HG02885 (cell line): ENCODE measurements around the gene MCM8.

Experiments used
- ATAC-seq: cut with Tn5 transposase; IDR thresholded peaks from one replicate; pipeline ENCODE4 v1.9.1; 2021; ENCODE audit warnings: mild to moderate bottlenecking; ENCODE audit not compliant: unreplicated experiment, poor library complexity

The MCM8 gene

DNA sequence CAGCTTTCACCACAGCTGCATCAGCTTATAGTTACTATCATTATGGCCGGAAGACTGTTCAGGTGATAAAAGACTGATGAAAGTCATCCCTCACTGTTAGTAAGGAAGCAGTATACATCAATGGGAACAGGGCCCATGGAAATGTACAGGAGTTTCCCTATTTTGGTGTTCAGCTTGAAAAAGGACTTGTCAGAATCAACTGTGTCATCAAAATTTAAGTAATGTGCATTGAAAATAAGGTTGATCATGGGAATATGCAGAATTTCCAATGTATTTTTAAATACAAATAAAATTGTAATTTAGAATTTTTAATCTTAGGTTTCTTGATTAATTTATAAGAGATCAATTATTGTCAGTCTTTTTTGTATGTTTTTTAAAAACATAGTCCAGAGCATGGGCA is 86.6 kb downstream of the MCM8 start:
- ATAC-seq: no peak

DNA sequence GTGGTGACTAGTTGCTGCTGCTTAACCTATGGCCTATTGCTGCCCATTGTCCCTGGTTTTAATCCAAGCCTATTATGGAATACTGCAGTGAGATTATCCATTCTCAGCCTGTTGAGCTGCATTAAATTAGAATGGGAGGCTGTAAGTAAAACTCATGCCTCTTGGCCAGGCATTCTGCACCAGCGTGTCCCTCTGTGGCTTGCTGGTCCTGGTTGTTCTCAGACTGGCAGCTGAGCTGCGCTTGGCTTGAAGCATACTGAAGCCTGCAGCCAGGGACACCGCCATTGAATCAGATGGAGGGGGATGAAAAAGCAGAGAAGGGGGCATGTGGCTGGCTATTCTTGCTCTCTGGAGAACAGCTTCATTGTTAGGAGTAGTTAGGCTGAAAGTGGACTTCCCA is 87.8 kb downstream of the MCM8 start:
- ATAC-seq: no peak

DNA sequence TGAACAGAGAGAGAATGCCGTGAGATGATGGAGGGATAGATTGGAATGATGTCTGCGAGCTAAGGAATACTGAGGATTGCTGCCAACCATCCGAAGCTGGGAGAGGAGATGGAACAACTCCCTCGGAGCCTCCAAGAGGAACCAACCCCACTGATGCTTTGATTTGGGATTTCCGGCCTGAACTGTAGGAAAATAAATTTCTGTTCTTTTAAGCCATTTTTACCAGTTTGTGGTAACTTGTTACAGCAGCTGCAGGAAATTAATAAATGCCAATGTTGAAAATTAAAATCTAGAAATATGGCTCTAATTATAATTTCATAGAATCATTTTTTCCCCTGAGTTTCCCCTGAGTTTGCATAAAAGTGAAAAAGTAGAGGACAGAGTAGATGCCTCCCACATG is 89.3 kb downstream of the MCM8 start:
- no peak for ATAC-seq

DNA sequence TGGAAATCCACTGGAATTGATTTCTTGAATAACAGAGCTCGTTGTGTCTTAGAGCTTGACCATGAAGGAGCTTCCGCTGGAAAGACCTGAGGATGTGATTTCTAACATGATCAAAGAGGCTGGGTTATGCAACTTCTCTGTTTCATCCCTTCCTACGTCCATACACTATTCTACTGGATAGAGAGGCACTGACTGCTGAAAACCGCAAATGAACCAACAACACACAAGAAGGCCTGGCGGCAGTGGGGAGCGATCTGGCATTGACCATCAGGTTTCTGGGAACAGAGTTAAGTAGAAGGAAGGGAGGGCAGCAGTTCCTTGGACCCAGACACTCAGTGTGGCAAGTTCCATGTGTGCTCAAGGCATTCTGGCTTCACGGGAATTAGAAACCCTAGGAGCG is 90.1 kb downstream of the MCM8 start:
- ATAC-seq: no peak

DNA sequence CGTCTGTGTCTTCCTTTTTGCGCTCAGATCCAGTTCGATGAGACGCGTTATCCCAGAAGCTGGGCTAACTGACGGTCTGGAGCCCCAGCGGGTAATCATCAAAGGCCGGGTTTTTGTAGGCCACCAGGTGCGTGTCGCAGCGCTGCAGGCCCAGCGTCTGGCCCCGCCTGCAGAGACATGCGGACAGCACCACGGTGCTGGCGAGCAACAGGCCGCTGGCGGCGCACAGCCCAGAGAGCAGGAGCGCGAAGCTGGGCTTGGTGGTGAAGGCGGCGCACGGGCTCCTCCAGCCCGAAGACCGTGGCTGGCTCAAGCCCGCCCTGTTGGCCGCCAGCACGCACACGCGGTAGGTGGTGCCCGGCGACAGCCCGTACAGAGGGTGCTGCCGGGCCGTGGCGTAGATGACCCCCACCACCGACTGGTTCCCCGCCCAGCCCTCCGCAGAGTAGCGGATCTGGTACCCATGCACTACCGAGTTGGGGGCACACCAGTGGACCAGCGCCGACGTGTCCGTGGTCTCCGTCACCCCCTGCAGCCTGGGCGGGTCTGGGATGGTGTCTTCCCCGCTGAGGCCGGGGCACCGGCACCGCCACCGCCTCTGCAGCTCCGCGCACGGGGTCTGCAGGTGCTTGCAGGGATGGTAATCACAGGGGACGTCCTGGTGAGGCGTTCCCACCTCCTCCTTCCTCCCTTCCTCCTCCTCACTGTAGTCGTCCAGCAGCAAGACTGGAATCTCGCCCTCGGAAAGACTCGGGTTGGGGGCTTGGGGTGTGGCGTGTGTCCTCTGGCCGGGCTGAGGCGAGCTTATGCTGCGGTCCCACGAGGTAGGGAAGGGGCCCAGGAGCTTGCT is 90.7 kb downstream of the MCM8 start:
- ATAC-seq: no peak

DNA sequence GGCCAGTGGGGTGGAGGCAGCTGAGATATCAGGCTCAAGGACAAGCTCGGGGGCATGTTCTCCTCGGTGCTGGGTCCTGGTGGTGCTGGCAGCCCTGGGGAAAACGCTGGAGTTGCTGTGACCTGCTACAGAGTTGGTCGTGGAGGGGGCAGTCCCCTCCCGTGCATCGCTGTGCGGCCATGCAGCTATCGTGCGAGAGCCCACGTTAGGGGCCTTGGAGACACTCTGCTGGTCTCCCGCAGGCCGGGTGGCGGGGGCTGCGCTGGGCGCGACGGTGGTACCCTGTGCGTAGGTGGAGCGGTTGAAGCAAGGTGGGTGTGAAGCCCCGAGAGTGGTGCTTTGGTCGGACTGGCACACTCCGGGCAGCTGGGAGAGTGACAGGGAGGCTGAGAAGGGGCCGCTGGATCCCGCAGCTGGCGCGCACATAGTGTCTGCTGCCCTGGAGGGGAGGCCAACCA is 91.4 kb downstream of the MCM8 start:
- no peak for ATAC-seq

DNA sequence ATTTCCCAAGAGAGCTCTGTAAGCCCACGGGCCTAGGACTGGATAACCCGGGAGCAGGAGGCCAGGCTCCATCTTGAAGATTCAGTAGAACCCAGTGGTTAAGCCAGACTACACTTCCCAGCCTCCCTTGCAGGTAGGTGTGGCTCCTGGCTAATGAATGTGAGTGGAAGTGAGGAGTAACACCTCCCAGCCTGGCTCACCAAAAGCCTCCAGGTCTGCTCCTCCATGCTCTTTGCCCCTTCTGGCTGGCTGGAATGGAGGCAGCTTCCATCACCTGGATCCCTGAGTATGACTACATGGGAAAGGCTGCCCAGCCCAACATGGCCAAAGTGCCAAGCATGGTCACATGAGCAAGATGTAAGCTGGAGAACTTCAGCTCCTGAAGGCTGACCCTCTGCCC is 93.7 kb downstream of the MCM8 start:
- no peak for ATAC-seq

DNA sequence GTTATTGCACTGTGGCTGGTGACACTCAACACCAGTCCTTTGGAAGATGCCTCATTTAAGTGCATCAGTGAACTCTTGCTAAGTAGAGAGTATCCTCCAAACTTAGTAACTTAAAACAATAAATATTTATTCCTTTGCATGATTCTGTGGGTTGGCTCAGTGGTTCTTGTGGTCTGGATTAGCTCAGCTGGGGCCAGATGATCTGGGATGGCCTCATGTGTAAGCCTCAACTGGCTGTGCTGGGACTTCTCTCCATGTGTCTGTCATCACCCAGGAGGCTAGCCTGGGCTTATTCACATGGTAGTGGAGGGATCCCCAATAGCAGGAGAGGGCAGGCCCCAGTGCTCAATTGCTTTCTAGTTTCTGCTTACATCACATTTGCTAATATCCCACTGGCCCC is 95.1 kb downstream of the MCM8 start:
- no peak for ATAC-seq

DNA sequence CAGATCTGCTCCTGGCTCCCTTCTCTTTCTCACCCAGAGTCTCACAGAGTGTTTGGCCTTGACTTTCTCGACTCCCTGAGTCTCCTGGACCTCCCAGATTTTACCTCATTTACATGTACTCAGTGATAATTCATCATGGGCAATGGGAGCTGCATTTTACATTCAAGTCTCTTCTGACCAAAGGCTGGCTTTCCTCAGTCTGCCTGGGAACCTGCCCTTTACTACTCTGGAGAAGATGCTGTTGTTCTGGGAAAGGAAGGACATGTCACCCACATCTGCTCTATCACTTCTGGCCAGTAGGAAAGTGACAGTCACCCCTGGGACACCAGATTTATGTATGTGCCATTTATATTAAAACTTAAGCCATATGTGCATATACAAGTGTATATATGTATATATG is 96.0 kb downstream of the MCM8 start:
- ATAC-seq: no peak

DNA sequence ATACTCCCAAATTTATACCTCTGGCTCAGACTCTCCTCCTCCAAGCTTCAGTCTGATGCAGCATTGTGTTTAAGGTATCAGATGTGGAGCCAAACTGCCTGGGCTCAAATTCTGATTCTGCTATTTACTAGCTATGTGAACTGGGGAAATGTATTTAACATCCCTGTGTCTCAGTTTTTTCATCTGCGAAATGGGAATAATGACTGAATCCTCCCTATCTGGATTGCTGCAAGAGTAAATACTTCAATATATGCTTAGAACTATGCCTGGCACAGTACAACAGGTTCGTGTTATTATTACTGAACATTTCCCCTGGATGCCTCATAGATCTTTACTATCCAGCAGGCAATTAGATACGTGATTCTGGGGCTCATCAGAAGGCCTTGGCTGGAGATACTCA is 97.9 kb downstream of the MCM8 start:
- no peak for ATAC-seq
